Gastrocnemius medialis (tissue), 4 donors: ENCODE results near the gene ATXN1.

Source experiments
- CTCF ChIP-seq, 5 experiments: fragments of 450-650 bp in 3 of 5; fragments of 200-600 bp in 2 of 5; sonication (generic) in 2 of 5; IDR thresholded peaks in 4 of 5; conservative IDR thresholded peaks in 1 of 5; 1 replicate in 4 of 5; 2 replicates in 1 of 5; pipeline ENCODE4 v1.5.1; 2016 to 2019; ENCODE audit warnings: antibody characterized with exemption in 5 of 5, mild to moderate bottlenecking in 3 of 5, moderate library complexity in 3 of 5
- POLR2A ChIP-seq, 2 donors: fragments of 450-650 bp; IDR thresholded peaks; one replicate each; pipeline ENCODE4 v1.6.1; 2017; ENCODE audit warnings: antibody characterized with exemption in 2 of 2, mild to moderate bottlenecking in 2 of 2, moderate library complexity in 2 of 2

- TF ChIP-seq POLR2A (IDR thresholded peaks at IDR 0.05) (no peak), CTCF (IDR thresholded peaks at IDR 0.05 in 4 of 5, conservative IDR thresholded peaks at IDR 0.05 in 1 of 5) (no peak)
Observed at GRCh38 chr6:16544006-16544405, 217.3 kb downstream of the ATXN1 start.
